Osteocyte (in vitro differentiated cells): ENCODE results near the gene ADAP1. TPM values are rescaled to one million over a fixed set of nuclear protein-coding genes. Genes with fewer than 3 reads are reported as not detected.

Source experiments
- DNase-seq: peaks from one replicate; pipeline ENCODE4 v3.0.0; 2021; ENCODE audit warnings: mixed read lengths; ENCODE audit not compliant: unreplicated experiment; ENCODE audit errors: extremely low spot score
- H3K27ac Mint-ChIP-seq: one replicate; pipeline ENCODE4 v1.8.0; 2021; ENCODE audit warnings: mild to moderate bottlenecking, mixed read lengths; ENCODE audit not compliant: unreplicated experiment
- H3K27me3 Mint-ChIP-seq: one replicate; pipeline ENCODE4 v1.8.0; 2021; ENCODE audit warnings: mixed read lengths; ENCODE audit not compliant: unreplicated experiment
- H3K36me3 Mint-ChIP-seq: one replicate; pipeline ENCODE4 v1.8.0; 2021; ENCODE audit warnings: mixed read lengths; ENCODE audit not compliant: unreplicated experiment
- H3K4me1 Mint-ChIP-seq: one replicate; pipeline ENCODE4 v1.8.0; 2021; ENCODE audit warnings: mixed read lengths; ENCODE audit not compliant: unreplicated experiment
- H3K4me3 Mint-ChIP-seq: one replicate; pipeline ENCODE4 v1.8.0; 2021; ENCODE audit warnings: mild to moderate bottlenecking, moderate library complexity, mixed read lengths; ENCODE audit not compliant: unreplicated experiment
- H3K9me3 Mint-ChIP-seq: one replicate; pipeline ENCODE4 v1.8.0; 2021; ENCODE audit warnings: mixed read lengths; ENCODE audit not compliant: unreplicated experiment
- total RNA-seq: library from RNA; stranded (reverse); gene quantifications from 2 replicates; pipeline ENCODE4 v1.2.1, GENCODE V29; 2021
- TF ChIP-seq, protein P1 (sequence below): fragments of 200-600 bp; sonication (generic); IDR thresholded peaks from 2 replicates; pipeline ENCODE4 v1.5.0; 2021; ENCODE audit warnings: antibody characterized with exemption, mild to moderate bottlenecking, moderate library complexity

The ADAP1 gene
- total RNA-seq, 1 donor from 2014 or later = 5.8 TPM

DNA sequence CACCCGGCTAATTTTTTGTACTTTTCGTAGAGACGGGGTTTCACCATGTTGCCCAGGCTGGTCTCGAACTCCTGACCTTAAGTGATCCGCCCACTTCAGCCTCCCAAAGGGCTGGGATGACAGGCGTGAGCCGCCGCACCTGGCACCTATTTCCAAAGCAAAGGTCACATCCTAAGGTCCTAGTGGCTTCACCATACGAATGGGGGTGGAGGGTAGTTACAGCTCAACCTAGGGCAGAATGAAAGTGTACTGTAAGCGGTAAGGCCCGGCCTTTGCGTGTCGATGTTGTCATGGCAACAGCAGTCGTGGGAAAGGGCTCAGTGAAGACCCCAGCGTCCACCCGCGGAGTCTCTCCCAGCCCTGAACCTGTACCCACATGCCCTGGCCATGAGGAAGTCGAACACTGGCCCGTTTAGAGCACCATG lies 22.4 kb upstream of the ADAP1 start:
- peaks cover 4% of the 10 kb centered on the region for H3K36me3 Mint-ChIP-seq
- no peak for DNase-seq
- TF ChIP-seq, protein P1, sequence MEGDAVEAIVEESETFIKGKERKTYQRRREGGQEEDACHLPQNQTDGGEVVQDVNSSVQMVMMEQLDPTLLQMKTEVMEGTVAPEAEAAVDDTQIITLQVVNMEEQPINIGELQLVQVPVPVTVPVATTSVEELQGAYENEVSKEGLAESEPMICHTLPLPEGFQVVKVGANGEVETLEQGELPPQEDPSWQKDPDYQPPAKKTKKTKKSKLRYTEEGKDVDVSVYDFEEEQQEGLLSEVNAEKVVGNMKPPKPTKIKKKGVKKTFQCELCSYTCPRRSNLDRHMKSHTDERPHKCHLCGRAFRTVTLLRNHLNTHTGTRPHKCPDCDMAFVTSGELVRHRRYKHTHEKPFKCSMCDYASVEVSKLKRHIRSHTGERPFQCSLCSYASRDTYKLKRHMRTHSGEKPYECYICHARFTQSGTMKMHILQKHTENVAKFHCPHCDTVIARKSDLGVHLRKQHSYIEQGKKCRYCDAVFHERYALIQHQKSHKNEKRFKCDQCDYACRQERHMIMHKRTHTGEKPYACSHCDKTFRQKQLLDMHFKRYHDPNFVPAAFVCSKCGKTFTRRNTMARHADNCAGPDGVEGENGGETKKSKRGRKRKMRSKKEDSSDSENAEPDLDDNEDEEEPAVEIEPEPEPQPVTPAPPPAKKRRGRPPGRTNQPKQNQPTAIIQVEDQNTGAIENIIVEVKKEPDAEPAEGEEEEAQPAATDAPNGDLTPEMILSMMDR = no peak
- H3K4me3 Mint-ChIP-seq = no peak overlapping the region
- no peak overlapping the region for H3K27ac Mint-ChIP-seq
- no peaks in the 10 kb centered on the region for H3K9me3 Mint-ChIP-seq
- H3K27me3 Mint-ChIP-seq = no peaks in the 10 kb centered on the region
- H3K4me1 Mint-ChIP-seq = peaks cover 21% of the 10 kb centered on the region

DNA sequence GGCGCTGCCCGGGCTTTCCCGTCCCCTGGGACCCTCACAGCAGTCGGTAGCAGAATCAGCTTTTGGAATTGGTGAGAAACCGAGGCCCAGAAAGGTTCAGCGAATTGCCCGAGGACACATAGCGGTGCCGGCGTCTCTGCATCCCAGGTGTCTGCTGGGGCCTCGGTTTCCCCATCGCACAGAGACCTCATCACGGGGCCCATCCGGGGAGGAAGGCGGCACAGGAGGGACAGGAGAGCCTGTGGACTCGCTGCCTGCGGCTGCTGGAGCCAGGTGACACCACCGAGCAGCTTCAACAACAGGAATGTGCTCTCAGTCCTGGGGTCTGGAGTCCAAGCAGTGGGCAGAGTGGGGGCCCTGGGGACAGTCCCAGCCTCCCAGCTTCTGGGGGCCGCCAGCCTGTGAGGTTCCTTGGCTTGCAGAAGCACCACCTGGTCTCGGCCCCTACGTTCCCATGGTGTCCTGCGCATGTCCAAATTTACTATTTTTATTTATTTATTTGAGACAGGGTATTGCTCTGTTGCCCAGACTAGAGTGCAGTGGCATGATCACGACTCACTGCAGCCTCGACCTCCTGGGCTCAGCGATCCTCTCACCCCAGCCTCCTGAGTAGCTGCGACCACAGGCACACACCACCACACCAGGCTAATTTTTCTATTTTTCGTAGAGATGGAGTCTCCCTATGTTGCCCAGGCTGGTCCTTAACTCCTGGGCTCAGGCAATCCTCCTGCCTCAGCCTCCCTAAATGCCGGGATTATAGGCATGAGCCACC lies 21.4 kb upstream of the ADAP1 start:
- Mint-ChIP-seq H3K9me3 (no peaks in the 10 kb centered on the region), H3K27ac (no peak overlapping the region), H3K4me3 (peak overlapping the region; percentile 86), H3K27me3 (no peaks in the 10 kb centered on the region), H3K36me3 (peaks cover 8% of the 10 kb centered on the region), H3K4me1 (peaks cover 25% of the 10 kb centered on the region)
- TF ChIP-seq, protein P1 = no peak
- DNase-seq = no peak

DNA sequence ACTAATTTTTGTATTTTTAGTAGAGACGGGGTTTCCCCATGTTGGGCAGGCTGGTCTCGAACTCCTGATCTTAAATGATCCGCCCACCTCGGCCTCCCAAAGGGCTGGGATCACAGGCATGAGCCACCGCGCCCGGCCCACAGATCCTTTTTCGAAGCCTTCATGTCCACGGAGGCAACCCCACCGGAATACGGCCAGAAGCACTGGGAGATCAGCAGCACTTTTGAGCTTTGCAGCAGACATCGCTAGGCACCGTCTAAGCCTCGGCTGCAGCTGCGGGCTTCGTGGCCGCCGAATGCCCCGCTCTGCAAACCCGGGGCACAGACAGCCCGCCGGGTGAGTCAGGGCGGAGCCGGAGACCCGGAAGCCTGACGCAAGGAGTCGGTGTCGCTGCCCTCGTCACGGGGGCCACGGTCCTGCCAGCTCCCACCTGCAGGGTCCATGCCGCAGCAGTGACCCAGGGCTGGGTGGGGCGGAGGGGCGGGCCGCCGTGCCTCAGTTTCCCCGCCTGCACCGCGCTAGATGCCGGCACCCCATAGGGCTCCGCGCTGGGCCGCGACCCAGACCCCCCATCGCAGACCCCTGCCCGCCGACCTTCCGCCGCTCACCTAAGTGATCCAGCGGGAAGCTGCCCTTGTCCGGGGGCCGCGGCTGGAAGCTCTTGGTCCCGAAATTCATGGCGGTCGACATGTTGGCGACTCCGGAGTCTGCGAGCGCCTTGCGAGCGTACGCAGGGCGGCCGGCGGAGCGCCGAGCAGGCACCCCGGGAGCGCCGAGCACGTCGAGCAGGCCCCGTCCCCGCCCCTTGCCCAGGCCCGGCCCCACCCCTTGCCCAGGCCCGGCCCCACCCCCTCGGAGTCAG lies 20.6 kb upstream of the ADAP1 start, which contains the start of gene COX19:
Gene COX19 (minus strand): TSS at position 730 of the 862 bp plus-strand sequence. CDS start 40 bp downstream, at position 690.
- Mint-ChIP-seq H3K27me3 (no peaks in the 10 kb centered on the region), H3K4me3 (peak within 1 kb of the TSS; percentile 86), H3K27ac (peak within 1 kb of the TSS; percentile 77), H3K36me3 (peaks cover 10% of the 10 kb centered on the region), H3K9me3 (no peaks in the 10 kb centered on the region), H3K4me1 (peaks cover 26% of the 10 kb centered on the region)
- TF ChIP-seq, protein P1 = no peak
- DNase-seq = peak; percentile 98

DNA sequence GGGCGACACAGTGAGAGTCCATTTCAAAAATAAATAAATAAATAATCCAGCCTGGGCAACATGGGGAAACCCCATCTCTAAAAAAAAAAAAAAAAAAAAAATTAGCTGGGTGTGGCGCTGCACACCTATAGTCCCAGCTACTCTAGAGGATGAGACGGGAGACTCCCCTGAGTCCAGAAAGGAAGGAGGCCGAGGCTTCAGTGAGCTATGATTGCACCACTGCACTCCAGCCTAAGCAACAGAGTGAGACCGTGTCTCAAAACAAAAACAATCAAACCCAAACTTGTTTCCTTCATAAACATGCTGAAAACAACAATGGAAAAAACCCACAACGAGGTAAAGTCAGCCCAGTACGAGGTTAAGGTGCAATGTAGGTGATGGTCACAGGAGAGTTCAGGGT lies 19.7 kb upstream of the ADAP1 start:
- TF ChIP-seq, protein P1 = no peak
- H3K9me3 Mint-ChIP-seq = no peaks in the 10 kb centered on the region
- H3K36me3 Mint-ChIP-seq = peaks cover 10% of the 10 kb centered on the region
- peak overlapping the region; percentile 86 for H3K4me3 Mint-ChIP-seq
- H3K27me3 Mint-ChIP-seq = no peaks in the 10 kb centered on the region
- H3K27ac Mint-ChIP-seq = peak overlapping the region; percentile 77
- DNase-seq = no peak
- peaks cover 26% of the 10 kb centered on the region for H3K4me1 Mint-ChIP-seq

DNA sequence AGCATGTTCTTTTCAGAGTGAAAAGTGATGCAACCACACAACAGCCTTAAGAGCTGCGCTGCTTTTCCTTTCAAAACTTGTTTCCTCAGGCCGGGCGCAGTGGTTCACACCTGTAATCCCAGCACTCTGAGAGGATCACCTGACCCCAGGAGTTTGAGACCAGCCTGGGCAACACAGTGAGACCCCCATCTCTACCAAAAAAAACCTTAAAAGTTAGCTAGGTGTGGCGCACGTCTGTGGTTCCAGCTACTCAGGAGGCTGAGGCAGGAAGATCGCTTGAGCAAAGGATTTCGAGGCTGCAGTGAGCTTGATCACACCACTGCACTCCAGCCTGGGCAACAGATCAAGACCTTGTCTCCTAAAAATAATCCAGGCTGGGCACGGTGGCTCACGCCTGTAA lies 18.8 kb upstream of the ADAP1 start:
- peak overlapping the region; percentile 35 for H3K4me3 Mint-ChIP-seq
- no peak for DNase-seq
- H3K36me3 Mint-ChIP-seq = peaks cover 10% of the 10 kb centered on the region
- TF ChIP-seq, protein P1 = no peak
- H3K27me3 Mint-ChIP-seq = no peaks in the 10 kb centered on the region
- no peaks in the 10 kb centered on the region for H3K9me3 Mint-ChIP-seq
- H3K4me1 Mint-ChIP-seq = peaks cover 26% of the 10 kb centered on the region
- H3K27ac Mint-ChIP-seq = no peak overlapping the region
